ENCODE data around the gene SESN1. TPM values are rescaled to one million over a fixed set of nuclear protein-coding genes. Genes with fewer than 3 reads are reported as not detected.

The SESN1 gene
- total RNA-seq, 1 donor from 2014 or later: 13.2 TPM

DNA sequence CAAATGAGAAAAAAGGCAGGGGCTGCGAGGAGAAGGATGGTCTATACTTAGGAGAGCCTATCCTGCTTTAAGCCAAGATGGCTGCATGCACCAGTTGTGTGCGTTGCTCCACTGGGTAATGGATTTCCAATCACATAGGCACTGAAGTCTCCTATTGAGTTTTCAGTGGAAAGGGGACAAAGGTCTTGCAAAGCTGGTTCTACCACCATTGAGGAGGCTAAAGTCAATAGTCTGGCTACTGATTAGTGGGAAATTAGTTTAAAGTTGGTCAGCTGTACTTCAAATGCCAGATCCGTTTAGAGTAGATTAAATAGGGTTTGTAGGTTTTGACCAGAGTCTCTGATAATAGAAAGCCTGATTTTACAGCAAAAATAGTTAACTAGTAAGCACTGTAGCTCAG, 104.9 kb downstream of the SESN1 start:
- no peak for TF ChIP-seq CTCF (IDR thresholded peaks at IDR 0.05)
- H3K4me1 Mint-ChIP-seq (ENCODE audit: unreplicated experiment): no peaks in the 10 kb centered on the region

DNA sequence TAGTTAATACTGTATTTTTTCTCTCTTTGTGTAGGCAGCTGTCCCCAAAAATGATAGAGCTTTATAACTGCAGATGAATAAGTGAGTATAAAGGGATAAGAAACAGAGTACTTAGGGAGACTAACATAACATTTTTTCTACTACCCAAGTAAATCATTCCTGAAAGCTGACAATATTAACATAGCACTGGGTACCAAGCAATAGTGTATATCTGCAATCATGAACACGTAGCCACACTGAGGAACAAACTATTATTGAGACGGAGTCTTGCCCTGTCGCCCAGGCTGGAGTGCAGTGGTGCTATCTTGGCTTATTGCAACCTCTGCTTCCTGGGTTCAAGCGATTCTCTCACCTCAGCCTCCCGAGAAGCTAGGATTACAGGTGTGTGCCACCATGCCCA, 105.9 kb downstream of the SESN1 start:
- H3K27ac Mint-ChIP-seq (ENCODE audit: unreplicated experiment): no peak overlapping the region
- no peaks in the 10 kb centered on the region for H3K27me3 Mint-ChIP-seq (ENCODE audit: unreplicated experiment)
- peaks cover 36% of the 10 kb centered on the region for H3K36me3 Mint-ChIP-seq (ENCODE audit: unreplicated experiment)
- no peak for DNase-seq (ENCODE audit: extremely low spot score, unreplicated experiment)
- H3K4me1 Mint-ChIP-seq (ENCODE audit: unreplicated experiment): no peaks in the 10 kb centered on the region
- H3K9me3 Mint-ChIP-seq (ENCODE audit: unreplicated experiment): no peaks in the 10 kb centered on the region
- TF ChIP-seq CTCF (IDR thresholded peaks at IDR 0.05): no peak
- H3K4me3 Mint-ChIP-seq (ENCODE audit: unreplicated experiment): no peak overlapping the region

More for the DNA sequence above, 104.9 kb downstream of the SESN1 start:
- Mint-ChIP-seq H3K4me3 (ENCODE audit: unreplicated experiment) (no peak overlapping the region), H3K27me3 (ENCODE audit: unreplicated experiment) (no peaks in the 10 kb centered on the region), H3K27ac (ENCODE audit: unreplicated experiment) (no peak overlapping the region), H3K9me3 (ENCODE audit: unreplicated experiment) (no peaks in the 10 kb centered on the region), H3K36me3 (ENCODE audit: unreplicated experiment) (peaks cover 36% of the 10 kb centered on the region)
- DNase-seq (ENCODE audit: extremely low spot score, unreplicated experiment): no peak

DNA sequence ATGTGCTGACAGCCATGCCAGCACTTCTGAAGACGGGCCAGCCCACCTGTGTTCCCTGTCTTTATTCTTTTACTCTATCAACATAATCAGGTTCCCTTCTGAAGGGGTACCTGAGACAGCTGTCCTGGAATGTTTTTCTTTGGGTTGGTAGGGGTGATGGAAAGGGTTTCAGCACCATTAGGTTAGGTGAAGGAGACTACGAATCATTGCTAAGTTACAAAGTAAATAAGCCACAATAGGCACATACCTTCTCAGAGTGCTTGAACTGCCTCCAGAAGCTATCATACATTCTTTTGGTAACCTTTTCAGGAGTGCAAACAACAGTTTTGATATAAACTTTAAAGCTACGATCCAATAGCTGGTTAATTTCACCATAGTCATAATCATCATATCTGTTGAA, 106.3 kb downstream of the SESN1 start:
- no peaks in the 10 kb centered on the region for H3K9me3 Mint-ChIP-seq (ENCODE audit: unreplicated experiment)
- H3K36me3 Mint-ChIP-seq (ENCODE audit: unreplicated experiment): peaks cover 34% of the 10 kb centered on the region
- no peaks in the 10 kb centered on the region for H3K27me3 Mint-ChIP-seq (ENCODE audit: unreplicated experiment)
- DNase-seq (ENCODE audit: extremely low spot score, unreplicated experiment): no peak
- H3K27ac Mint-ChIP-seq (ENCODE audit: unreplicated experiment): no peak overlapping the region
- no peak for TF ChIP-seq CTCF (IDR thresholded peaks at IDR 0.05)
- H3K4me3 Mint-ChIP-seq (ENCODE audit: unreplicated experiment): no peak overlapping the region
- no peaks in the 10 kb centered on the region for H3K4me1 Mint-ChIP-seq (ENCODE audit: unreplicated experiment)

- H3K4me1 Mint-ChIP-seq (ENCODE audit: unreplicated experiment): no peaks in the 10 kb centered on the region
- H3K27ac Mint-ChIP-seq (ENCODE audit: unreplicated experiment): no peak overlapping the region
- no peaks in the 10 kb centered on the region for H3K27me3 Mint-ChIP-seq (ENCODE audit: unreplicated experiment)
- H3K36me3 Mint-ChIP-seq (ENCODE audit: unreplicated experiment): peaks cover 31% of the 10 kb centered on the region
- H3K9me3 Mint-ChIP-seq (ENCODE audit: unreplicated experiment): peaks cover 6% of the 10 kb centered on the region
- DNase-seq (ENCODE audit: extremely low spot score, unreplicated experiment): no peak
- no peak for TF ChIP-seq CTCF (IDR thresholded peaks at IDR 0.05)
- no peak overlapping the region for H3K4me3 Mint-ChIP-seq (ENCODE audit: unreplicated experiment)
These were observed 107.5 kb downstream of the SESN1 start for GRCh38 chr6:108987156-108987555.

GRCh38 chr6:108985301-108985700, 109.3 kb downstream of the SESN1 start:
- Mint-ChIP-seq H3K4me3 (ENCODE audit: unreplicated experiment) (no peak overlapping the region), H3K4me1 (ENCODE audit: unreplicated experiment) (no peaks in the 10 kb centered on the region)
- TF ChIP-seq CTCF (IDR thresholded peaks at IDR 0.05): no peak

More at GRCh38 chr6:108985301-108985700, 109.3 kb downstream of the SESN1 start:
- DNase-seq (ENCODE audit: extremely low spot score, unreplicated experiment): no peak
- Mint-ChIP-seq H3K9me3 (ENCODE audit: unreplicated experiment) (peaks cover 6% of the 10 kb centered on the region), H3K36me3 (ENCODE audit: unreplicated experiment) (peaks cover 21% of the 10 kb centered on the region), H3K27me3 (ENCODE audit: unreplicated experiment) (no peaks in the 10 kb centered on the region), H3K27ac (ENCODE audit: unreplicated experiment) (no peak overlapping the region)

Data from osteocyte (in vitro differentiated cells).